GM12892 (cell line): ENCODE results near the gene LYRM7.

Experiments used
- POLR2A ChIP-seq: IDR thresholded peaks from 2 replicates; pipeline ENCODE4 v1.6.1; 2011; ENCODE audit warnings: low read depth, low read length, control low read depth
- POLR2AphosphoS5 ChIP-seq: IDR thresholded peaks from 2 replicates; pipeline ENCODE4 v1.6.1; 2011; ENCODE audit warnings: low read depth, low read length, control low read depth

DNA sequence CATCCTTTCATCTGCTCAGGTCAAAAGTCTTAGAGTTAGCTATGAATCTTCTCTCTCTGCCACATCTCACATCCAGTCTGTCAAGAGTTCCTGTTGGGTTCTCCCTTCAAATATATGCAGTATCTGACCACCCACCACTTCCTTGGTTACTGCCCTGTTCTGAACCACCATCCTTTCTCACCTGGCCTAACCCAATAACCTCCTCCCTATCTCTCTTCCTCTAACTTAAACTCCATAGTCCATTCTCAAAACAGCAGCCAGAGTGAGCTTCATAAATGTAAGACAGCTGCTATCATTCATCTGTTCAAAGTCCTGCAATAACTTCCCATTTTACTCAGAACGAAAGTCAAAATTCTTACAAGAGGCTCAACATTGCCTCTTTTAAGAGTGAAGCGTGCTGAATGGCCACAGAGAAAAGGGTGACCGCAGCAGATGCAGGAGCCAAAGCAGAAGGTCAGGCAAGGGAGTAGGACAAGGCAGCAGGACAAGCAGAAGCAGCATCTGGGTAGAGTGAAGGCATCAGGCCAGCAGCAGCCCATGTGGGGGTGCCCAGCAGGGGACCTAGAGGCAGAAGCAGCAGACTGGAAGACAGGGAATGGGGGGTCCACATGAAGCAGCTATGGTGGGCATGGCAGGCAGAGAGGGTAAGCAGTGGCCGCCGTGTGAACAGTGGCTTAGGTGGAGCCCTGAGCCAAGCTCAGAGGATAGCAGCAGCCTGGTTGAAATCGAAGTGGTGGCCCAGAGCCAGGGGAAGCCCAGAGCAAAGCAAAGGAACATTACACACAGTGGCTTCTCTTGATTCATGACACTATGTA is 53.9 kb downstream of the LYRM7 start:
- peak; percentile 58 for TF ChIP-seq POLR2A
- TF ChIP-seq POLR2AphosphoS5, result peak; percentile 37; the same call in 1 of the 2 replicates
